Karpas-422 (cell line): ENCODE data around the gene CENPA. TPM values are rescaled to one million over a fixed set of nuclear protein-coding genes. Genes with fewer than 3 reads are reported as not detected.

ENCODE experiments used
- DNase-seq: peaks from one replicate; pipeline ENCODE4 v3.0.0-alpha.2; 2015
- H2AFZ ChIP-seq: fragments of 200-600 bp; sonication (generic); 2 replicates; pipeline ENCODE4 v1.6.1; 2014; ENCODE audit warnings: antibody characterized with exemption, low read length, mixed read lengths
- H3K27ac ChIP-seq: fragments of 200-600 bp; sonication (generic); 2 replicates; pipeline ENCODE4 v1.5.1; 2014; ENCODE audit warnings: mild to moderate bottlenecking, low read length, moderate library complexity
- H3K27me3 ChIP-seq: fragments of 200-600 bp; sonication (generic); 2 replicates; pipeline ENCODE4 v1.6.1; 2014; ENCODE audit warnings: low read length, mixed read lengths
- H3K36me3 ChIP-seq: fragments of 200-600 bp; sonication (generic); 2 replicates; pipeline ENCODE4 v1.6.1; 2014; ENCODE audit warnings: low read length, mixed read lengths; ENCODE audit not compliant: insufficient read depth
- H3K4me1 ChIP-seq: fragments of 200-600 bp; sonication (generic); 2 replicates; pipeline ENCODE4 v1.6.1; 2014; ENCODE audit warnings: mild to moderate bottlenecking, low read length, mixed read lengths
- H3K4me2 ChIP-seq: fragments of 200-600 bp; sonication (generic); 2 replicates; pipeline ENCODE4 v1.6.1; 2014; ENCODE audit warnings: low read length, low read depth, mild to moderate bottlenecking; ENCODE audit not compliant: poor library complexity, severe bottlenecking
- H3K4me3 ChIP-seq: fragments of 200-600 bp; sonication (generic); 2 replicates; pipeline ENCODE4 v1.5.1; 2014; ENCODE audit warnings: mild to moderate bottlenecking, antibody characterized with exemption, low read length, mixed read lengths
- H3K79me2 ChIP-seq: fragments of 200-600 bp; sonication (generic); 2 replicates; pipeline ENCODE4 v1.6.1; 2014; ENCODE audit warnings: mild to moderate bottlenecking, low read length, mixed read lengths
- H3K9ac ChIP-seq: fragments of 200-600 bp; sonication (generic); 2 replicates; pipeline ENCODE4 v1.6.0; 2014; ENCODE audit warnings: low read length
- H3K9me2 ChIP-seq: fragments of 200-600 bp; sonication (generic), shearing (Covaris generic); replicated peaks from 2 replicates; pipeline ENCODE4 v1.6.0; 2014; ENCODE audit warnings: mild to moderate bottlenecking, low read length, moderate library complexity; ENCODE audit not compliant: insufficient read depth
- H3K9me3 ChIP-seq: fragments of 300-700, 200-600 bp; sonication (generic); 2 replicates; pipeline ENCODE4 v1.6.1; 2014; ENCODE audit warnings: low read length, mixed read lengths
- H4K20me1 ChIP-seq: fragments of 200-600 bp; sonication (generic); 2 replicates; pipeline ENCODE4 v1.6.1; 2014; ENCODE audit warnings: mild to moderate bottlenecking, antibody characterized with exemption, low read length, low read depth; ENCODE audit not compliant: insufficient read depth
- total RNA-seq: library from RNA; depleted of rRNA; stranded (reverse); fragments of >200 nt; shearing (Covaris generic); gene quantifications from 2 replicates; pipeline ENCODE4 v1.2.3, GENCODE V29; 2014; ENCODE audit warnings: low replicate concordance; rRNA removed

CENPA gene
- total RNA-seq, 1 experiment from 2014 or later = 21.1 TPM

DNA sequence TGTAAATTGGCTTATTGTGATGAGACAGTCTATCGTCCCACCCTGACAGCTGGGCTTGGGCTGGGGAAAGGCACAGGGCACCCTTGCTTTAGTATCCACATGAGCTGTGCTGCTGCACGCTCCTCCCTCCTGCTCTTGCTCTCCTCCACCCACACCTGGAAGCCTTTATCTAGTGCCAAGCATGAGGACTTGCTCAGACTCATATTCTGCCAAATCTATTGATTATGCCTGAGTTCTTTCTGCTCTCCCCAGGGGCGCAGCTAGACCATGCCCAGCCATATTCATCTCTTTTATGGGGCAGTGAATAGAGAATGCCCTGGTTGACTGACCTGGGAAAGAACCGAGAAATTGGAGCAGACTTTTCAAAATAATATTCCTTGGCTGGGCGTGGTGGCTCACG lies 33.1 kb downstream of the CENPA start:
- no peak overlapping the region for H3K4me2 ChIP-seq
- H3K4me1 ChIP-seq = 0 out of 2 replicates have a peak, but pooled peaks cover 2% of the 10 kb centered on the region
- no peaks in the 10 kb centered on the region for H3K9me2 ChIP-seq
- H3K36me3 ChIP-seq = no peaks in the 10 kb centered on the region
- H3K4me3 ChIP-seq = no peak overlapping the region
- H2AFZ ChIP-seq = no peak overlapping the region
- no peak overlapping the region for H3K27ac ChIP-seq
- H3K9me3 ChIP-seq = no peaks in the 10 kb centered on the region
- DNase-seq = no peak
- H4K20me1 ChIP-seq = no peaks in the 10 kb centered on the region
- H3K9ac ChIP-seq = no peak overlapping the region
- H3K79me2 ChIP-seq = no peaks in the 10 kb centered on the region
- H3K27me3 ChIP-seq = no peaks in the 10 kb centered on the region

DNA sequence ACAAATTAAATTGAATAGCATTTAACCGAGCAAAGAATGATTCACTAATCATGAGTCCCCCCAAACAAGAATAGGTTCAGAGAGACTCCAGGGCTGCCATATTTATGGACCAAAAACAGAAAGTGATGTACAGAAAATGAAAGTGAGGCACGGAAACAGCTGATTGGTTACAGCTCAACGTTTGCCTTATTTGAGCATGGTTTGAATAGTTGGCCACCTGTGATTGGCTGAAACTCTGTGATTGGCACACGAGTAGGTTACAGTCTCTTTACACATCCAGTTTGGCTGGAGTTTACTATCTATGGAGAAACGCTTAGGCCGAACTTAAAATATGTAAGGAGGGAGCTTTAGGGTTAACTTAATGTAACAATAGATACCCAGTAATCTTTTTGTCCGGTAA lies 35.1 kb downstream of the CENPA start:
- Histone ChIP-seq H3K4me3 (no peak overlapping the region), H3K4me1 (0 out of 2 replicates have a peak, but pooled peaks cover 2% of the 10 kb centered on the region), H3K9me2 (no peaks in the 10 kb centered on the region), H3K4me2 (no peak overlapping the region), H3K27me3 (no peaks in the 10 kb centered on the region), H4K20me1 (no peaks in the 10 kb centered on the region), H3K9ac (no peak overlapping the region), H3K36me3 (no peaks in the 10 kb centered on the region), H2AFZ (no peak overlapping the region), H3K79me2 (no peaks in the 10 kb centered on the region), H3K27ac (no peak overlapping the region), H3K9me3 (no peaks in the 10 kb centered on the region)
- no peak for DNase-seq

DNA sequence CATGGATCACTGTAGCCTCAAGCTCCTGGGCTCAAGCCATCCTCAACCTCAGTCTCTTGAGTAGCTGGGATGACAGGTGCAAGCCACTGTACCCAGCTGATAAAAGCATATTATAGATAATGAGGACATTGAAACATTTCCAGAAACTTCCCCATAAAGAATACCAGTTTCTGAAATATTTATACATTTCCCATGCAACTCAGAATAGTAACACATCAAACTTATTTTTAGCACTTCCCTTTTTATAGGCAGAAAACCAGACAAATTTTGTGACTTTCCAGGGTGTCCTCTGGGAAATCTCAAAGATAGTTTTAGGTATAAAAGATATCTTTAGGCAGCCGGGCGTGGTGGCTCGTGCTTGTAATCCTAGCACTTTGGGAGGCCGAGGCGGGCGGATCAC lies 37.0 kb downstream of the CENPA start:
- Histone ChIP-seq H3K79me2 (no peaks in the 10 kb centered on the region), H3K36me3 (no peaks in the 10 kb centered on the region), H3K4me3 (no peak overlapping the region), H3K9me3 (no peaks in the 10 kb centered on the region), H3K27me3 (no peaks in the 10 kb centered on the region), H3K9ac (no peak overlapping the region), H3K4me1 (0 out of 2 replicates have a peak, but pooled peaks cover 2% of the 10 kb centered on the region), H3K4me2 (no peak overlapping the region), H3K9me2 (no peaks in the 10 kb centered on the region), H3K27ac (no peak overlapping the region), H2AFZ (no peak overlapping the region), H4K20me1 (no peaks in the 10 kb centered on the region)
- no peak for DNase-seq

DNA sequence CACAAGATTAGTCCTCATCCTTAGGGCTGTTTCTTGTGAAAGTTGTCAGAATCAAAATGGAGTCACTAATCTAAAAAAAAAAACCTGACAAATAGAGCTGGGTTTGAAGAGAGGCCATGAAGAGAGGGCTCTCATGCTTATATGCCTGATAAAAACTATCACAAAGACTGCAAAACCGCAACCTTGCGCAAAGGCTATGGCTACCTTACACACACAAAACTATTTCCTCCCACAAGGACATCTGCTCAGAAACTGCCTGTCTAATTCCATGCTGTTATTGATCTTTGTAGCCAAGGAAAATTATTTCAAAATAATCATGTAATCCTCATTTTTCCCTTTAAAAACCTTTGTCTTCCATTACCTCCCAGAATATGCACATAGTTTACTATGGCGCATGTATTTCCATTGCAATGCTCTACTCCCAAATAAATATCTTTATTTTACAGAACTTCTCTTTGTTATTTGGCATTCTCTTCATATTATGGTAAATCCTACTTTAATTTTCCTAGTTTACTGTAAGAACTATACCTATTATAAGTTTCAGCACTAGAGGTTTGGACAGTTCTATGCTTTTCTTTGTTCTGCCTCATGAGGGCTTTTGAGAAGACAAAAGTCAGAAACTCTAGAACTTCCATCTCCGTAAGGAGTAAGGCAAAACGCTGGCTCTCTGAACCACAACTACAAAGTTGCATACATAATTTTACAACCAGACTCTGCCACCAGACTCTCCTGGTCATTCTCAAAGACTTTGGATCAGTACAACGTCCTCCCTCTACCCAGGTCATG lies 52.5 kb downstream of the CENPA start:
- no peaks in the 10 kb centered on the region for H3K27me3 ChIP-seq
- no peak overlapping the region for H3K4me2 ChIP-seq
- H3K9ac ChIP-seq = no peak overlapping the region
- DNase-seq = peak; percentile 51
- H3K4me1 ChIP-seq = no peaks in the 10 kb centered on the region
- H3K4me3 ChIP-seq = no peak overlapping the region
- H4K20me1 ChIP-seq = no peaks in the 10 kb centered on the region
- no peaks in the 10 kb centered on the region for H3K36me3 ChIP-seq
- no peaks in the 10 kb centered on the region for H3K79me2 ChIP-seq
- no peaks in the 10 kb centered on the region for H3K9me3 ChIP-seq
- H3K9me2 ChIP-seq = no peaks in the 10 kb centered on the region
- H2AFZ ChIP-seq = no peak overlapping the region
- no peak overlapping the region for H3K27ac ChIP-seq

DNA sequence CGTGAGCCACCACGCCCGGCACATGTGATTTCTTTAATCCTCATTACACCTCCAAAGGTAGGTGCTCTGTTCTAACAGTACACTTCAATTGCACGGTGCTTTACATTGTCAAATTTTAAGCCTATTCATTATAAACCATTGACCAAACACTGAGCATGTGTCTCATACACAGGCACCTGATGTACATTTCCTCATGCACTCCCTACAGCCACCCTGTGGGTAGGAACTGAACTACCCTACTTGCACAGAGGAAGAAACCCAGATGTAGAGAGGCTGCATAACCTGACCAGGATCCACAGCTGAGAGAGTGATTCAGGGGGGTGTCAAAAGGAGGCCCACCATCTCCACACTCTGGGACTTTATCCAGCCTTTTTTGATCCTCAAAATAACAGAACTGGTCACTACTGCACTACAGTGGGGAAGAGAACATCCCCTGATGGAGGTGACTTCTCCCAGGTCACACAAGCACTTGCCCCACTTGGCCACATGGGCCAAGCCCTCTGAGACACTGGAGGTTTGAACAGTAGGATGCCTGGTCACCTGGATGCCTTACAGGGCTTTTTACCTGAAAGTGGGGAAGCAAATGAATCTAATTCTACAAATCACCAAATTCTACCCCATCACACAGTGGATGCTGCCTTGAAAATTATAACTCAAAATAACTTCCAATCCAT lies 55.2 kb downstream of the CENPA start:
- H3K9ac ChIP-seq = no peak overlapping the region
- no peaks in the 10 kb centered on the region for H3K4me1 ChIP-seq
- H3K9me2 ChIP-seq = no peaks in the 10 kb centered on the region
- no peaks in the 10 kb centered on the region for H3K27me3 ChIP-seq
- no peaks in the 10 kb centered on the region for H3K79me2 ChIP-seq
- H3K4me2 ChIP-seq = no peak overlapping the region
- no peak overlapping the region for H3K4me3 ChIP-seq
- no peak overlapping the region for H3K27ac ChIP-seq
- H4K20me1 ChIP-seq = no peaks in the 10 kb centered on the region
- DNase-seq = peak; percentile 75
- H3K9me3 ChIP-seq = no peaks in the 10 kb centered on the region
- no peak overlapping the region for H2AFZ ChIP-seq
- H3K36me3 ChIP-seq = no peaks in the 10 kb centered on the region

DNA sequence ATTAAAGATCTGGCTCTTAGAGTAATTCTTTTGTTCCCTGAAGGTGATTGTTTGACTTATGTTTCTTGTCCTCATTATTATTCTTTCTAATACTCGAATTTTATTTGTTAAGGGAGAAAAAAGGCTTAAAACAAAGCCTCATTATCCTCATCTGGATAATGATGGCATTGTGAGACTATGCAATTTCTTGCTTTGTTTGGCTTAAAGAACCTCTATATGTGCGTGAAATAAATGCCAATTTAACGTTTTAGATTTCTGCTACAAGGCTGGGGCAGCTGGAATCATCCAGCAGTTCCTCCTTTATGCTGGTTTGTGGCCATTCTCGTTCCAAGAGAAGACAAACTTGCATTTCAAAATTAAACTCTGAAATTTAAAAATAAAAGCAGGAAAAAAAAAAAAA lies 57.2 kb downstream of the CENPA start:
- DNase-seq = no peak
- Histone ChIP-seq H3K27me3 (no peaks in the 10 kb centered on the region), H3K9me3 (no peaks in the 10 kb centered on the region), H3K27ac (no peak overlapping the region), H3K36me3 (no peaks in the 10 kb centered on the region), H3K4me3 (no peak overlapping the region), H3K79me2 (no peaks in the 10 kb centered on the region), H2AFZ (no peak overlapping the region), H3K4me2 (no peak overlapping the region), H3K9ac (no peak overlapping the region), H3K4me1 (peaks cover 9% of the 10 kb centered on the region; the same call in 1 of the 2 replicates), H4K20me1 (no peaks in the 10 kb centered on the region), H3K9me2 (no peaks in the 10 kb centered on the region)

Other genes with a start within 250 kb of the CENPA start
- not detected in 2 replicates for gene CIB4, start 144.7 kb upstream of the CENPA start, total RNA-seq
- gene KCNK3, start 93.3 kb upstream of the CENPA start, total RNA-seq = not detected in 2 replicates
- 13.8 and 13.9 TPM in 2 replicates for gene SLC35F6, start 21.8 kb upstream of the CENPA start, total RNA-seq
- gene DPYSL5, start 62.1 kb downstream of the CENPA start, total RNA-seq = not detected in 2 replicates
- gene MAPRE3, start 184.6 kb downstream of the CENPA start, total RNA-seq = 0.30 and 0.65 TPM in 2 replicates
- gene TMEM214, start 246.9 kb downstream of the CENPA start, total RNA-seq = 20.8 and 31.8 TPM in 2 replicates